WTC11 (cell line): ENCODE results near the gene CISD3. TPM values are rescaled to one million over a fixed set of nuclear protein-coding genes. Genes with fewer than 3 reads are reported as not detected.

Experiments used
- ATAC-seq: fragments of 200-7000 bp; cut with Tn5 transposase; 2 replicates; pipeline ENCODE4 v1.10.0; 2021; ENCODE audit warnings: mild to moderate bottlenecking, moderate library complexity
- CTCF ChIA-PET: fragments of 300-600 bp; sonication (Branson Sonifier 250); formaldehyde crosslinking; loops from one replicate; lab custom pipeline; 2021; ENCODE audit warnings: antibody characterized with exemption; lab: Charles Lee
- POLR2A ChIA-PET: fragments of 350-600 bp; sonication (Branson Sonifier 250); formaldehyde crosslinking; loops from one replicate; lab custom pipeline; 2021; ENCODE audit warnings: antibody characterized with exemption; lab: Charles Lee
- DNase-seq: peaks from one replicate; pipeline ENCODE4 v3.0.0; 2021; ENCODE audit warnings: low spot score
- H3K27ac Mint-ChIP-seq: 2 replicates; pipeline ENCODE4 v1.8.0; 2021; ENCODE audit warnings: mixed read lengths
- H3K27me3 Mint-ChIP-seq: 2 replicates; pipeline ENCODE4 v1.8.0; 2021; ENCODE audit warnings: low read depth, mild to moderate bottlenecking, moderate library complexity, mixed read lengths
- H3K36me3 Mint-ChIP-seq: 2 replicates; pipeline ENCODE4 v1.8.0; 2021; ENCODE audit warnings: mixed read lengths
- H3K4me1 Mint-ChIP-seq: 2 replicates; pipeline ENCODE4 v1.8.0; 2022; ENCODE audit warnings: mixed read lengths
- H3K4me3 Mint-ChIP-seq: 2 replicates; pipeline ENCODE4 v1.8.0; 2021; ENCODE audit warnings: mild to moderate bottlenecking, moderate library complexity, mixed read lengths
- H3K9me3 Mint-ChIP-seq: 2 replicates; pipeline ENCODE4 v1.8.0; 2021; ENCODE audit warnings: mixed read lengths
- AR ChIP-seq: fragments of 250-450 bp; sonication (Bioruptor Pico); IDR thresholded peaks from 2 replicates; pipeline ENCODE4 v1.9.0; 2021; ENCODE audit warnings: mild to moderate bottlenecking
- CBFB ChIP-seq: sonication (generic); formaldehyde crosslinking; IDR thresholded peaks from 2 replicates; pipeline ENCODE4 v1.8.1; 2022; ENCODE audit warnings: mild to moderate bottlenecking, low read depth, missing genetic modification reagents
- ELF4 ChIP-seq: sonication (generic); formaldehyde crosslinking; IDR thresholded peaks from 2 replicates; pipeline ENCODE4 v1.8.1; 2022; ENCODE audit warnings: low read depth, mild to moderate bottlenecking, moderate library complexity, missing genetic modification reagents
- GABPB1 ChIP-seq: sonication (generic); formaldehyde crosslinking; IDR thresholded peaks from 2 replicates; pipeline ENCODE4 v1.8.1; 2023; ENCODE audit warnings: mild to moderate bottlenecking, missing genetic modification reagents
- HMGA2 ChIP-seq: fragments of 250-450 bp; sonication (Bioruptor Pico); IDR thresholded peaks from 2 replicates; pipeline ENCODE4 v1.4.0; 2021; ENCODE audit warnings: mild to moderate bottlenecking, moderate library complexity
- KAT7 ChIP-seq: sonication (generic); formaldehyde crosslinking; IDR thresholded peaks from 2 replicates; pipeline ENCODE4 v1.8.1; 2023; ENCODE audit warnings: missing genetic modification reagents, mild to moderate bottlenecking, borderline replicate concordance
- MXD4 ChIP-seq: fragments of 250-450 bp; sonication (Bioruptor Pico); IDR thresholded peaks from 2 replicates; pipeline ENCODE4 v1.8.0; 2021; ENCODE audit warnings: mild to moderate bottlenecking, moderate library complexity, borderline replicate concordance
- NFATC4 ChIP-seq: fragments of 250-450 bp; sonication (Bioruptor Pico); IDR thresholded peaks from 2 replicates; pipeline ENCODE4 v1.9.0; 2021; ENCODE audit warnings: mild to moderate bottlenecking
- NFYB ChIP-seq: sonication (generic); formaldehyde crosslinking; conservative IDR thresholded peaks from 2 replicates; pipeline ENCODE4 v1.8.0; 2022; ENCODE audit warnings: low read depth, missing genetic modification reagents
- NR1H2 ChIP-seq: sonication (generic); formaldehyde crosslinking; IDR thresholded peaks from 2 replicates; pipeline ENCODE4 v1.9.0; 2021; ENCODE audit warnings: mild to moderate bottlenecking, moderate library complexity, missing genetic modification reagents
- NR2C2 ChIP-seq: sonication (generic); formaldehyde crosslinking; IDR thresholded peaks from 2 replicates; pipeline ENCODE4 v1.8.0; 2022; ENCODE audit warnings: mild to moderate bottlenecking, missing genetic modification reagents
- PRRX2 ChIP-seq: fragments of 250-450 bp; sonication (Bioruptor Pico); IDR thresholded peaks from 2 replicates; pipeline ENCODE4 v1.8.0; 2021; ENCODE audit warnings: mild to moderate bottlenecking
- SMAD3 ChIP-seq: sonication (generic); formaldehyde crosslinking; IDR thresholded peaks from 2 replicates; pipeline ENCODE4 v1.8.0; 2022; ENCODE audit warnings: missing genetic modification reagents, mild to moderate bottlenecking, borderline replicate concordance
- SOX15 ChIP-seq: fragments of 250-450 bp; sonication (Bioruptor Pico); IDR thresholded peaks from 2 replicates; pipeline ENCODE4 v1.9.0; 2021; ENCODE audit warnings: mild to moderate bottlenecking
- SP1 ChIP-seq: sonication (generic); formaldehyde crosslinking; conservative IDR thresholded peaks from 2 replicates; pipeline ENCODE4 v1.8.1; 2022; ENCODE audit warnings: missing genetic modification reagents
- ZNF138 ChIP-seq: sonication (generic); formaldehyde crosslinking; conservative IDR thresholded peaks from 2 replicates; pipeline ENCODE4 v1.8.1; 2022; ENCODE audit warnings: mild to moderate bottlenecking, moderate library complexity, missing genetic modification reagents
- ZNF232 ChIP-seq: sonication (generic); formaldehyde crosslinking; IDR thresholded peaks from 2 replicates; pipeline ENCODE4 v1.8.0; 2022; ENCODE audit warnings: mild to moderate bottlenecking, missing genetic modification reagents
- ZNF416 ChIP-seq: fragments of 250-450 bp; sonication (Bioruptor Pico); IDR thresholded peaks from 2 replicates; pipeline ENCODE4 v1.9.0; 2021; ENCODE audit warnings: mild to moderate bottlenecking, inconsistent platforms
- ZNF423 ChIP-seq: fragments of 250-450 bp; sonication (Bioruptor Pico); IDR thresholded peaks from 2 replicates; pipeline ENCODE4 v2.1.2; 2022; ENCODE audit warnings: mild to moderate bottlenecking, moderate library complexity
- ZNF425 ChIP-seq: fragments of 250-450 bp; sonication (Bioruptor Pico); conservative IDR thresholded peaks from 2 replicates; pipeline ENCODE4 v1.9.0; 2021; ENCODE audit warnings: mild to moderate bottlenecking
- ZNF512 ChIP-seq: sonication (generic); formaldehyde crosslinking; IDR thresholded peaks from 2 replicates; pipeline ENCODE4 v1.8.1; 2022; ENCODE audit warnings: missing genetic modification reagents, borderline replicate concordance
- ZNF671 ChIP-seq: fragments of 250-450 bp; sonication (Bioruptor Pico); IDR thresholded peaks from 2 replicates; pipeline ENCODE4 v1.8.0; 2021; ENCODE audit warnings: mild to moderate bottlenecking
- total RNA-seq: library from RNA; stranded (reverse); gene quantifications from 3 replicates; pipeline ENCODE4 v1.2.3, GENCODE V29; 2021
- TF ChIP-seq, protein P1 (sequence below): fragments of 250-450 bp; sonication (Bioruptor Pico); IDR thresholded peaks from 2 replicates; pipeline ENCODE4 v1.8.0; 2021; ENCODE audit warnings: mild to moderate bottlenecking
- TF ChIP-seq, protein P2 (sequence below): sonication (generic); formaldehyde crosslinking; IDR thresholded peaks from 2 replicates; pipeline ENCODE4 v1.8.0; 2023; ENCODE audit warnings: mild to moderate bottlenecking, missing genetic modification reagents
- TF ChIP-seq, protein P3 (sequence below): sonication (generic); formaldehyde crosslinking; IDR thresholded peaks from 2 replicates; pipeline ENCODE4 v1.8.1; 2023; ENCODE audit warnings: mild to moderate bottlenecking, missing genetic modification reagents

CISD3 gene
- total RNA-seq, 1 experiment from 2014 or later = 12.1 TPM

GRCh38 chr17:38687286-38687685 lies 42.9 kb upstream of the CISD3 start (continued):
- no peak for TF ChIP-seq ZNF232 (CRISPR knock-in tag)
- TF ChIP-seq ZNF512 (CRISPR knock-in tag) = no peak
- no peak for TF ChIP-seq NFATC4 (CRISPR knock-in tag)
- TF ChIP-seq, protein P1, sequence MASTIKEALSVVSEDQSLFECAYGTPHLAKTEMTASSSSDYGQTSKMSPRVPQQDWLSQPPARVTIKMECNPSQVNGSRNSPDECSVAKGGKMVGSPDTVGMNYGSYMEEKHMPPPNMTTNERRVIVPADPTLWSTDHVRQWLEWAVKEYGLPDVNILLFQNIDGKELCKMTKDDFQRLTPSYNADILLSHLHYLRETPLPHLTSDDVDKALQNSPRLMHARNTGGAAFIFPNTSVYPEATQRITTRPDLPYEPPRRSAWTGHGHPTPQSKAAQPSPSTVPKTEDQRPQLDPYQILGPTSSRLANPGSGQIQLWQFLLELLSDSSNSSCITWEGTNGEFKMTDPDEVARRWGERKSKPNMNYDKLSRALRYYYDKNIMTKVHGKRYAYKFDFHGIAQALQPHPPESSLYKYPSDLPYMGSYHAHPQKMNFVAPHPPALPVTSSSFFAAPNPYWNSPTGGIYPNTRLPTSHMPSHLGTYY = no peak
- no peak for TF ChIP-seq GABPB1 (CRISPR knock-in tag)
- TF ChIP-seq ZNF416 (CRISPR knock-in tag) = no peak
- no peak for TF ChIP-seq KAT7 (CRISPR knock-in tag)
- TF ChIP-seq HMGA2 = no peak
- no peak for TF ChIP-seq SP1 (CRISPR knock-in tag)
- no peak for TF ChIP-seq ZNF671 (CRISPR knock-in tag)
- no peak for TF ChIP-seq AR (CRISPR knock-in tag)
- TF ChIP-seq SMAD3 (CRISPR knock-in tag) = no peak

- ChIA-PET POLR2A (no interaction called here), CTCF (interaction anchor here (0.9 to 2.1 kb wide), 3 partner anchors 10 to 45 kb away, joined by 3 to 8 read pairs (median 4); no protein-coding TSS in a partner anchor)
- no peak overlapping the region for H3K27ac Mint-ChIP-seq
- H3K4me3 Mint-ChIP-seq = no peak overlapping the region
- H3K9me3 Mint-ChIP-seq = no peaks in the 10 kb centered on the region
- ATAC-seq = no peak
- no peak for DNase-seq
- no peaks in the 10 kb centered on the region for H3K36me3 Mint-ChIP-seq
- peaks cover 8% of the 10 kb centered on the region for H3K4me1 Mint-ChIP-seq
- H3K27me3 Mint-ChIP-seq = peaks cover 21% of the 10 kb centered on the region
- TF ChIP-seq SP1 (CRISPR knock-in tag) (no peak), ZNF425 (CRISPR knock-in tag) (no peak), ZNF232 (CRISPR knock-in tag) (no peak), SOX15 (CRISPR knock-in tag) (no peak), KAT7 (CRISPR knock-in tag) (no peak), NR2C2 (CRISPR knock-in tag) (no peak), PRRX2 (no peak), ZNF423 (no peak), MXD4 (no peak), NR1H2 (no peak), NFYB (CRISPR knock-in tag) (no peak), CBFB (no peak), ZNF138 (CRISPR knock-in tag) (no peak), ELF4 (CRISPR knock-in tag) (no peak)
- TF ChIP-seq, protein P2, sequence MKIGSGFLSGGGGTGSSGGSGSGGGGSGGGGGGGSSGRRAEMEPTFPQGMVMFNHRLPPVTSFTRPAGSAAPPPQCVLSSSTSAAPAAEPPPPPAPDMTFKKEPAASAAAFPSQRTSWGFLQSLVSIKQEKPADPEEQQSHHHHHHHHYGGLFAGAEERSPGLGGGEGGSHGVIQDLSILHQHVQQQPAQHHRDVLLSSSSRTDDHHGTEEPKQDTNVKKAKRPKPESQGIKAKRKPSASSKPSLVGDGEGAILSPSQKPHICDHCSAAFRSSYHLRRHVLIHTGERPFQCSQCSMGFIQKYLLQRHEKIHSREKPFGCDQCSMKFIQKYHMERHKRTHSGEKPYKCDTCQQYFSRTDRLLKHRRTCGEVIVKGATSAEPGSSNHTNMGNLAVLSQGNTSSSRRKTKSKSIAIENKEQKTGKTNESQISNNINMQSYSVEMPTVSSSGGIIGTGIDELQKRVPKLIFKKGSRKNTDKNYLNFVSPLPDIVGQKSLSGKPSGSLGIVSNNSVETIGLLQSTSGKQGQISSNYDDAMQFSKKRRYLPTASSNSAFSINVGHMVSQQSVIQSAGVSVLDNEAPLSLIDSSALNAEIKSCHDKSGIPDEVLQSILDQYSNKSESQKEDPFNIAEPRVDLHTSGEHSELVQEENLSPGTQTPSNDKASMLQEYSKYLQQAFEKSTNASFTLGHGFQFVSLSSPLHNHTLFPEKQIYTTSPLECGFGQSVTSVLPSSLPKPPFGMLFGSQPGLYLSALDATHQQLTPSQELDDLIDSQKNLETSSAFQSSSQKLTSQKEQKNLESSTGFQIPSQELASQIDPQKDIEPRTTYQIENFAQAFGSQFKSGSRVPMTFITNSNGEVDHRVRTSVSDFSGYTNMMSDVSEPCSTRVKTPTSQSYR (CRISPR knock-in tag) = no peak
- TF ChIP-seq, protein P3, sequence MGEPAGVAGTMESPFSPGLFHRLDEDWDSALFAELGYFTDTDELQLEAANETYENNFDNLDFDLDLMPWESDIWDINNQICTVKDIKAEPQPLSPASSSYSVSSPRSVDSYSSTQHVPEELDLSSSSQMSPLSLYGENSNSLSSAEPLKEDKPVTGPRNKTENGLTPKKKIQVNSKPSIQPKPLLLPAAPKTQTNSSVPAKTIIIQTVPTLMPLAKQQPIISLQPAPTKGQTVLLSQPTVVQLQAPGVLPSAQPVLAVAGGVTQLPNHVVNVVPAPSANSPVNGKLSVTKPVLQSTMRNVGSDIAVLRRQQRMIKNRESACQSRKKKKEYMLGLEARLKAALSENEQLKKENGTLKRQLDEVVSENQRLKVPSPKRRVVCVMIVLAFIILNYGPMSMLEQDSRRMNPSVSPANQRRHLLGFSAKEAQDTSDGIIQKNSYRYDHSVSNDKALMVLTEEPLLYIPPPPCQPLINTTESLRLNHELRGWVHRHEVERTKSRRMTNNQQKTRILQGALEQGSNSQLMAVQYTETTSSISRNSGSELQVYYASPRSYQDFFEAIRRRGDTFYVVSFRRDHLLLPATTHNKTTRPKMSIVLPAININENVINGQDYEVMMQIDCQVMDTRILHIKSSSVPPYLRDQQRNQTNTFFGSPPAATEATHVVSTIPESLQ (CRISPR knock-in tag) = no peak
These were observed 39.8 kb upstream of the CISD3 start for GRCh38 chr17:38690386-38690785.
